Activated naive CD4-positive, alpha-beta T cell treated with anti-CD3 and anti-CD28 coated beads, Interleukin-2, amount 50 U/mL, for 16 hours (primary cell): ENCODE measurements around the gene LSM11.

Experiments used
- DNase-seq: peaks from one replicate; pipeline ENCODE4 v3.0.0-alpha.2; 2020

The LSM11 gene

DNA sequence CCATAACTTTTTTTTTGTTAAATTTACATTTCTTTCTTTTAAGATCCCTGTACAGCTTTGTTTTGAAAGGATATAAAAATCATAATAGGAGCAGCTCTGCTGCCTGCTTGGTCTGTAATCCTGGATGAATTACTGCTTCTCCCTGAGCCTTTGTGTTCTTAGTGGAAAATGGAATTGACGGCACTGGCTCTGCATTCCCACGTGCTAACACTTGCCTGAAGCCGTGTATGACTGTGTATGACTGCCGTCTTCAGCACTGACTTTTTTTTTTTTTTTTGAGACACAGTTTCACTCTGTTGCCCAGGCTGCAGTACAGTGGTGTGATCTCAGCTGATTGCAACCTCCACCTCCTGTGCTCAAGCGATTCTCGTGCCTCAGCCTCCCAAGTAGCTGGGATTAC lies 7.5 kb upstream of the LSM11 start:
- DNase-seq, result no peak

DNA sequence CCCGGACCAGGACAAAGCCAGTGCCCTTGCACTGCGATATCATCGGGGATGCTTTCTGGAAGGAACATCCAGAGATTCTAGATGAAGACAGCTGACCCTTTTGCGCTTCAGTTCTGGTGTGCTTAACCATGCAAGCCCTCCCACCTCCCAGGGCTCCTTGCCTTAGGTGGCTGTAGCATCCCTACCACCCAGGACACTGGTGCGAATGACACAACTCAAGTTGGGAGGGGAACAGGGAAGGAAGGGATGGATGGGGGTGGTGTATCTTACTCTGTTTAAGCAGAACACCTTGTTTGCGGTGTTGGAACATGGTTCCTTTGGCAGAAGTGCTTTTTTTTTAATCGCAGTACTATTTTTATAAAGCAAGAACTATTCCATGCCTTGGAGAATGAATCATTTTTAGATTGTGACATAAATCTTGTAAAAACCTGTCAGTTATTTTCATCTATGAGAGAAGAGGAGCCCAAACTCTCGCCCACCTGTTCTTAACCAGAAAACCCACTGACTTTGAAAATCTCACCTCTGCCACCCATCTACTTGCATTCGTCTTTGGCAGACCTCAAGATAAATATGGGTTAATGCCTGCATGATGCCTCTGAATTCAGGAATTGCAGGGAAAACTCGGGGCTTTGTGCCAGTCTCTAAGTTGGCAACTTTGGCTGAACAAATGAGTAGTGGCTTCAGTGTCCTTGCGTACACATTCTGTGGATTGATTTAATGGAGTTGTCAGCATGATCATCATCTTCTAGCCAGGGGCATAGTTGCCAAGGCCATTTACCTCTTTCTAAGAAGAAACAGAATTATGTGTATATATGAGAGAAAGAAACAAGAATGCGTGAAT lies 3.9 kb upstream of the LSM11 start:
- DNase-seq, result no peak

DNA sequence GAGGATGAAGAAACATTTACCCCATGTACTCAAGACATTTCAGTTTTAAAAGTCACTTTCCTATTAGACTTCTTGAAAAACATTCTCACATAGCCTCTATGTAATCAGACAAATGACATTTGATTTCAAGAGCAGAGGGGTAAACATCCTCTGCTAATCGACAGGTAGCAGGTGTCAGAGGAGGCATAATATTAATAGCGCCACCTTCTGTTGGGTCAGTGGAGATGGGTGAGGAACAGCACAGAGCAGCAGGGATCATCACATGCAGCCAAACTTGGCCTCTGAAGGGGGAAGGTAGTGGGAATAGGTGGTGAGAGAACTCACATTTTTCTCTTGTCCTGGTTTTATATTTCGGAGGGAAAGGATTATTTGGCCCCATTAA lies 3.3 kb upstream of the LSM11 start:
- DNase-seq, result no peak

DNA sequence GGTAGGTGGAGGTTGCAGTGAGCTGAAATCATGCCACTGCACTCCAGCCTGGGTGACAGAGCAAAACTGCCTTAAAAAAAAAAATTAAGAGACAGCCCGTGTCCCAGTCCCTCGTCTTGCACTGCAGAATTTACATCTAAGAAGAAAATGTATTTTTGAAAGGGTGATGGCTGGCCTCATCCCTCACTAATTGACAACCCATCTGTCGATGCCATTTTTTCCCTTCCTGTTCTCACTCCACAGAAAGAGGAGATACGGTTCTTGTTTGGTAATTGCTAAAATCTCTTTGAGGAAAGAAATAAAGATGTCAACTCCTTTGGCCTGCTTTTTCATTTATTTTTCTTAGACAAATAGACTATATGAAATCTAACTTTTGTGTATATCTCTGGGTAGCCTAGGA lies 2.4 kb upstream of the LSM11 start:
- no peak for DNase-seq

DNA sequence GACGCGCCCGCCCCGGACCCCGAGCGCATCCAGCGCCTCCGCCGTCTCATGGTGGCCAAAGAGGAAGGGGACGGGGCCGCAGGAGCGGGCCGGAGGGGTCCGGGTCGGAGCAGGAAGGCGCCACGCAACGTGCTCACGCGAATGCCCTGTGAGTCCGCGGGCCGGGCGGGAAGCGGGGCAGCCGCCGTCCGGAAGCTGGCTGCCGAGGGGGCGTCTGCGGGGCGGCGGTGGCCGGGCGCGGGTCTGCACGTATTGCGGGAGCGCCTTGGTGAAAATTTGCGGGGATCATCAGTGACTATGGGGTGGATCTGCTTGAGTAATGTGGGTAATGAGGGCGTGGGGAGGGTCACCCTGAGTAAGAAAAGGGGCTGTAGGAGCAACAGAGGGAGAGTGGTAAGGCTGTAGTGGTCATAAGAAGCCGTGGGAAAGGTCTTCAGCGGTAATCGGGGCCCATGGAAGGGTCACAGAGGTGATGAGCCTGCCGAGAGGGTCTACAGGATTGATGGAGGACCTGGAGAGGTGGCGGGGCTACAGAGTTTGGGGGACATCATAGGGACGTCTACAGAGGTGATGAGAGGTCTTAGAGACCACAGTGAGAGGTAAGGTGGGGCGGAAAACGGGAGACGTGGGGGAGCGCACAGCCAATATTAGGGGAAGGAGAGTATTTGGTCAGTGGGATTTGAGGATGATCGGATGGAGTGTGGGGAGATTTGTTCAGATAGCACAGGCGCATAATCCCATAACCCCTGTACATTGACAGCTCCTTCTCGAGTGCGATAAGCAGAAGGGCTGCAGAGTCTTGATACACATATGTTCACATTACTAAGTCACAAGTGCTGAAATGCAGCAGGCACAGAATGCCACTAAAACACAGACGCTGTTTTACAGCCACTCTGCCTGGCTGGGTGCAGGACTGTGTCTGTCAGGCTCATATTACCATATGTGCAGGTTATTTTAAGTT lies 819 bp downstream of the LSM11 start:
- no peak for DNase-seq

DNA sequence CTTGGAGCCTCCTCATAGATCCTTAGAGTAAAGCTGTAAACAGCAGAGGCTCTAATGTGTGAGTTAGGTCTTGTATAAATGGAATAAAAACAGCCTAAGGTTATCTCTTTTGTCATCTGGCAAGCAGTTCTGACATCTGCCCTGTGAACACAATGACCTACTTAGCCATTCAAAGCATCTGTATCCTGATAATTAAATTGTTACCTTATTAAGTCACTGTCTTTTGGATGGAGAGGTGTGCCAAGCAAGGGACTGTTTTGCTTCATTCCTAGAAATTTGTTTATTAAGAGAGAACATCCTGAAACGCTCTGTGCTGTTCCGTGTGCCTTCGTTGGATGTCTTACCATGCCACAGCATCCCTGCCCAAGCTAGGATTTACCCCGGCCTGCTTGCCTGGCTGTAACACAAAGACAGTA lies 1.5 kb downstream of the LSM11 start:
- DNase-seq, result no peak

DNA sequence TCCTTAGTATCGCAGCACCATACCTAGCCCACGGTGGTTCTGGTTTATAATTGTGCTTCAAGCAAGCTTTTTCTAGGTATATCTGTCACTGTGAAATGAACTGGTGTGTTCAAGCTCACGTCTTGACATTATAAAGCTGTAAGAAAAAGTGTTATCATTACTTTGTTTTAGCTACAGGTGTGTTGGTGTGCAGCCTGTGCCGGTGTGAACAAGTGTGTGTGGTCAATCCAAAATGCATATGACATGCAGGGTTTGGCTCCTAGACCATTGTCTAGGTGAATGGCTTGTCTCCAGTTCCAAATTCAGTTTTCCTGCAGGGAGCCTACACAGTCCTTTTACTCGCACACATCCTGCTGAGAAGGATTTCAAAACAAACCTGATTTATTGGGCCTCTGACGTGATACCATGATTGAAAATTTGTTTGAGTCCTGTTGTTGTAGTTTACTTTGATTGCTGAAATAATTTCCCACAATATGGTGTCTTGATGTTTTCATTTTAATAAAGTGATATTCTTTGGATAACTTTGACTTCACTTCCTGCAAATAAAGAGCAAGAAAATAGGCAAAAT lies 3.7 kb downstream of the LSM11 start:
- no peak for DNase-seq

DNA sequence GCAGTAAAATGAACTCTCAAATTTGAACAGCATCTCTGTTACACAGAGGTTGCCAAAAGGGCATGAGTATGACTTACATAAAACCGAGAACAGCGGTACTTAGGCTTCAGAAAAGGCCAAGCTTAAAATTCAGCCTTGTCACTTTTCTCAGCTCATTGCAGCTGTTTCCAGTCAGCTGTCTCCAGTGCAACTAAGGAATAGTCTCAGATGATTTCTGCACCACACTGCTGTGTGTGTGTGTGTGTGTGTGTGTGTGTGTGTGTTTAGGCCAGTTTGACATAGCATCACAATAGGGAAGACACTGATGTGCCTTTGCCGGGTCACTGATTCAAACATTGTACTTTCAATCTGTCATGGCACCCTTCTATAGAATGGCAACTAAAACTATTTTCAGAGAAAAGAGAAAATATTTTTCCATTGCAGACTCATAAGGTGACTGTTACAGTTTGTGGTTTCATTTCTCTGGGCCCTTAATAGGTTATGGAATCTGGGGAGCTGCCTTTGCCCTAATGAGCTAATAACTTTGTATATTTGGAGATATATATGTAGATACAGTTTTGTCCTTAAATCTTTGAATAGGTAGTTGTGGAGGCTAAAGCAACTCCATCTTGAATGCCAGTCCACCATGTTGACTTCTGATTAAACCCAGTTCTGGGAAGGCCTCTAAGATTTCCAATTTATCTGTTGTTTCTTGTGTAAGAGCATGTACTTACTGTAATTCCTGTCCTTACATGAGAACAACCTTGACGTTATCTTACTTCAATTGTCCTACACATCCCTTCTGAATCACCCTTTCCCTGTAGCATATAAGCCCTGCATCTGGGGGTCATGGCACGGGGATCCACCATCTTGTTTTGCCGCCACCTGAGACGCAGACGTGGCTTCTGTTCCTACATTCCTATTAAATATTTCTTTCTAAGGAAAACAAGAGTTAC lies 4.5 kb downstream of the LSM11 start:
- DNase-seq, result no peak

DNA sequence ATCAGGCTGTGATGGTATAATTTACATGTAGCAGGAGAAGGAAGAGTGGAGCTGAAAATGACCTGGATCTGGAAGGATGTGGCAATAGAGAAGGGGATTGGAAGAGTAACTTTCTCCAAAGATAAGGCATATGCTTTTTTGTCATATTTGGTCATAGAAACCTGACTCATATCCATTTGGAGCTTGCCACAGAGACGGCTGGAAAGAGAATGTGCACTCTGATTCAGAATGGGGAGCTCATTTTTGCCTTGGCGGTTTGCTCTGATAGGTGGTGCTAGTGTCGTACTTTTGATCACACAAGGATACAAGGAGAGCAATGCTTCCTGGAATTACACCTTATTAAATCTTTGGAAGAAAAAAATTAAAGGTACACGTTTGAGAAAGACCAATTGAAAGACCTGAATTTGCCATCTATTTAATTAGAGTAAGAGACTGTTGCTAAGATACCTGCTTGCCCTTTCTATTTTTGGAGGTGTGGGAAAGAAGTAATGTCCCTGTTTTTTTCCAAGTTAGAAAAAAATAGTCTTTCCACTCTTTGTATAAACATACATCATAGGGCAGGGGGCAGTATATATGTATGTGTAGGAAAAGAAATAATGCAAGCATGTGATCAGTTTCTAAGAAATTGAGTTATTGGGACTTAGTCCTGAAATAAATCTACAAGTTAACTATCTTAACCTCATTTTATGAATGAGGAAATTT lies 5.4 kb downstream of the LSM11 start:
- DNase-seq, result no peak

DNA sequence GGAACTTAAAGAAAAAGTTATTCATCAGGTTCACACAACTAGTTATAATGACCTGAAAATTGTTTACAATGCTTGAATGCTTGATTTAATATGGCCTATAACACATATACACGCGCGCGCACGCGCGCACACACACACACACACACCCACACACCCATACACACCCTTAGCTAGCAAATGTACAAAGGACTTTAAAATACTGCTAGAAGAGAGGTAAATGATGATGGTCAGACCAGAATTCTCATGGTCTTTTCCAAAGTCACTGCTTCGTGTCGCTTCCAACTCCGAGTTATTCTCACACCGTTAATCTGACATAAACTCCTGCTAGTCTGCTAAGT lies 5.9 kb downstream of the LSM11 start:
- DNase-seq, result no peak

DNA sequence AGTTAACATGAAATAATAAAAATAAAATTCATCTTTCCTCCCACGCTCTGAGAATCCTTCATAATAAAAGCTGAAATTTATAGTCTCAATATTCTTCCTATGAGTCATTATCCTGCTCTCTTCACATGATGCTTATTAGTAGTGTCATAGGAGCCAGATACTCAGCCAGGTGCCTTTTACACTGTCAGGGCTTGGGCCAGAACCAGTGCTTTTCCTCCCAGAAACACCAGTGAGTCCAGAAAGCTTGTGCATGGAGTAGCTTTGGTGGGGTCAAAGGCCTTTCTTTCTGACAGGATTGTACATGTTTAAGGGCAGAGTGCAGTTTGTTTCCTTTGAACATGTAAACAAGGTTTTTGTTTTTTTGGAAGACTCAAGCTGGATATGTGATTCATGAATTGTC lies 6.8 kb downstream of the LSM11 start:
- DNase-seq, result no peak

DNA sequence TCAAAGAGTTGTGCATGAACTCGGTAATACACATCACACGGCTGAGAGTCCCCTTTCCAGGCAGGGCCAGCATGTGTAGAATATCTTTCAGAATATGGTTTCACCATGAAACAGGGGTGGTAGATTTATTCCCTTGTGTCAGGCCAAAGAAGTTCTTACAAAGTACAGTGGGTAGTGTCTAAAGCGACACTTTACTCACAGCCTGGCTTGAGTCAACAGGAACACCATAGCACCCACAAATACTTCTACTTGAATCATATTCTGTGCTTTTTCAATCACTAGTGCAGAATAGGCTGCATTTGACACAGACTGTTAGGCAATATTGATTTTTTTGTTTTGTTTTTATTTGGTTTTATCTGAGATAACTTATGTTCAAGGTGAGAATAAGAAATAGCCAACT lies 12.6 kb downstream of the LSM11 start:
- no peak for DNase-seq

DNA sequence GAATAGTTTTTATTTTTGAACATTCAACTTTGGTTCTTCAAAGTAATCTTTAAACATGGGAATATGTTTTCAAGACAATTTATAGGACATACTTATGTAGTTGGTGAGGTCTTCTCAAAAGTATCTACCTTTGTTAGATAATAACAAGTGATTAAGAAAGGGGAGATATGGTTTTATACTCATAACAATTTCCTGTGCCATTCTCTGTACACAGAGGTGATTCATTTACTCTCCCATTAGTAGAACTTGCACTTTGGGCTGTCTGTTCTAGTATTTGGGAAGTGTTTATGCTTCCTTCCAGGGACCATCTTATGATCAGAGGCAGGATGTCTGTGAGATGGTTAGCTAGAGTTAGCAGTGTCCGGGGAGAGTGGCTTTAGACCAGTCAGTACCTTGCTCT lies 15.2 kb downstream of the LSM11 start:
- no peak for DNase-seq

DNA sequence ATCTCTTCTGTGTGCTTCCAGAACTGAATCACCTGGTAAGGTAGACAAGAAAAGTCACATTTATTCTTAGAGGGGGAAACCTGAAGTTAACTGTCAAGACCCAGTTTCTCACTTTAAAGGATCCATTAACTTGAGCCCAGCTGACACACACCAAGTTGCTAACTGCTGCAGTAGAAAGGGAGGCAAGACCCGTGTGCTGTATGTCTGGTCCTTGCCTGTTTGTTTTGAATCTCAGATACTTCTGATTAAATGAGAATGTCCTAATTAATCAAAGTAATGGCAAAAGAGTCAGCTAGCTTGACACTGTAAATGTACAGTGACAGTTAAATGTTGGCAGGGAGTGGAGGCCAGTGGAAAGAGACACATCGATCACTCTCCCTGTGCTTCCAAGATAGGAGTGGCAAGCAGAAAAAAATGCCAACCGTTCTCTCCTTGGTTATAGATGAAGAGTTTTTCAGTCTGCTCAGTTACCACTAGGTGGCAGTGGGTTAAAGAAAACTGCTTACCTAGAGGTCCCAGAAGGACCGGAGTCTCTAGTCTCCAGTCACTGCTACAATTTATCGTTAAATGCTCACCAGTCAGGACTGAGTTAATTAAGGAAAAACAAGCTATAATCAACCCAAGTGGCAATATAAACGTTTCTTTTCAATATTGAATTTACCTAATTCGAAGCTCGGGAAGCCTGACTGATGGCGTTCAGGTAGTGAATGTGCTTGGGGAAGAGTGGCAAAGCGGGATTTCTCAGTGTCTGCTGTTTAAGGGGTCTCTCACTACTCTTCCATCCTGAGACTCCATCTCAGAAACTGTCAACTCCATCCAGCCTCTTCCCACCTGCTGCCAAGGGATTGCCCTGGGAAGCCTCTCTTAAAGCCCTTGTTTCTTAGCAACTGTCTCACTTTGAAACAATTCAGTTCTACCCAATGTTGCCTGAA lies 18.4 kb downstream of the LSM11 start:
- DNase-seq, result no peak

DNA sequence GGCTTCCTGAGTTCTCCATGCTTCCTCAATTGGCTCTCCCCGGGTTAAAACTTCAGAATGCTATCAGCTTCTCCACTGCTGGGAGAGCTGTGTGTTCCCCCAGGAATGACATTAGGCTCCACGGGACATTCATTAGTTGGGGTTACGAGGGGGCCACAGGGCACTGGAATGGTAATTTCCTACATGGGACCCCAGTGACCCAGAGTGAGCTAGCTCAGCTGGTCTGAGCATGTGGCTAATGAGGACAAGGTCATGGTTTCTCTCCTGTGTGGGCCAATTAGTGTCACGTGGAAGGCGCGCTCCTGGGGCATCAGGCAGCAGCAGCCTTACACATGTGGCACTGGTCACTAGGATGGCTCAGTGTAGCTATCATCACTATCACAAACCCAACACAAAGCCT lies 21.0 kb downstream of the LSM11 start:
- no peak for DNase-seq

DNA sequence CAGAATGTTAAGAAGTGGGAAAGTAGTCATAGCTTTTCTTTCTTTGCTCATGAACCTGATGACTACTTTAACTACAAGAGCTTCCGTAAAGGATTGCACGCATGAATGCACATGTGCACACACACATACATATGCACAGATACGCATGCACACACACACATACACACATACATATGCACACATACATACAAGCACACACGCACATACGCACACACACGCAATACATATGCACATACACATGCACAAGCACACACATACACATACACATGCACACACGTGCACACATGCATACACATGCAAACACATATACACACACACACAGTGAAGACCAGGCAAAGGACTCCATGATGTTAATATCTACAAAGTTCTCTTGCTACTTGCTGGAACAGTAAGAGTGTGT lies 22.9 kb downstream of the LSM11 start:
- no peak for DNase-seq

DNA sequence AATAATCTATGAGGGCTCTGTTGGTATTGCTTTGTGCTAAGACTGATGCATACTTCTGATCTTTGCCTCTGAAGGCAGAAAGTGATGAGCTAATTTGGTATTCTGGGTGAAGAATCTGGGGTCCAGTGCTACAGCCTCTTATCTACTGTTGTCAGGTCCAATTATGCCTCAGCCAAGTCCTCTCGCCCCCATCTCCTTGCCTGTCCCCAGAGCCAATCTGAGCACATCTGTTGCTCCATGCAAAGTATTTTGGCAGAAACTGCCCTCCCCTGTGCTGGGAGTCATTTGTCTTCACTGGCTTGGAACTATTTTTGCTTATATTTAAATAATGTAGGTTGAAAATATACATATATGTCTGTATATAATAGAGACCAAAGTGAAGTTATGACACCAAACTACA lies 23.4 kb downstream of the LSM11 start:
- no peak for DNase-seq

DNA sequence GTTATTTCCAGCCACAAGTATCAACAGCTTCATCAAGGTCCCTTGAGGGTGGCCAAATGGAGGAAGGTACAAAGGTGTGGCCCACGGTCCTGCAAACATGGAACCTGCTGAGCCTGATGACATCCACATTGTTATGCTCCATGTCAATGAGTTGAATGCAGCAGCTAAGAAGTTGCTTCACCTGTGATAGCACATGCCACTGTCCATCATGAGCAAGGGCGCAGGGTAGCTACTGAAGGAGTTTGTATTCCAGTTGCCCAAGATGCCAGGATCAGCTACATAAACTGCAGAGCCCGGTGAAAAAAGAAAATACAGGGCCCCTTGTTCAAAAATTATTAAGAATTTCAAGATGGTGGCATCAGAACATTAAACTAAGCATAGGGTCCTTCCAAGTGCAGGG lies 24.2 kb downstream of the LSM11 start:
- DNase-seq, result no peak

DNA sequence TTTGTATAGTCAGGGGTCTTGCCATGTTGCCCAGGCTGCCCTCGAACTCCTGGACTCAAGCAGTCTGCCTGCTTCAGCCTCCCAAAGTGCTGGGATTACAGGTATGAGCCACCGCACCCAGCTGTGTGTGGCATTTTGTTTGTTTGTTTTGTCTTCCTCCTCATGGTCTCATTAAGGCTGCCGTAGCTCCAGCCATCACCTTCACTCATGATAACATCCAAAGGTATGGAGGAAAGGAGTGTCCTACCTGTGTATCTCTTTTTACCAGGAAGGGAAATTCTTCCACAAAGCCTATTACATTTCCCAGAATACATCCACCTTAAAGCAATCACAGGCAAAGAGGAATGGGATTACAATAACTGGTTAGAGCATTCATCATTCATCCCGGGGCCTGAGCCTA lies 27.2 kb downstream of the LSM11 start:
- no peak for DNase-seq

DNA sequence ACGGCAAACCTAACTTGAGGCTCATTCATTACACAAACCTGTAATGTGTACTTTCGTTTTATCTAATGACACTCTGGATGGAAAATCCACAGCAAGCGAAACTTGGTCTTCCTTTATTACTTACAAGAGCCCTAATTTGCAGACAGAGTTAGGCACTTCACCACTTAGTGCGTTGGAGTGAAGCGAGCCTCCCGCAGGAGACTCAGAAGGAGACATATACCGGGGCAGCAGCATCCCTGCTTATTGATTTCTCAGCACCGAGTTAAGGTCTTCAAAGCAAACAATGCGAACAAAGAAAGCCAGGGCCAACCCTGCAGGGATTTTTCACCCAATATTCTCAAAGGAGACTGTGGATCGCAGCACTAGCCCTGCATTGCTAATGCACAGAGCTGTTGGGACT lies 28.6 kb downstream of the LSM11 start:
- DNase-seq, result no peak
